Keratinocyte (primary cell): ENCODE data around the gene PPTC7. TPM values are rescaled to one million over a fixed set of nuclear protein-coding genes. Genes with fewer than 3 reads are reported as not detected.
"Not testable (repeated sequence)": the region's sequence is repeated elsewhere in the genome, so short reads cannot be mapped to it uniquely, and the experiment has no call there.

ENCODE experiments used
- DNase-seq: peaks from one replicate; pipeline ENCODE4 v3.0.0-alpha.2; 2011; ENCODE audit warnings: low read depth, missing footprints, low spot score
- FAIRE-seq: peaks from 2 replicates; lab custom pipeline; 2011; peaks lifted over from hg19 to GRCh38; lab: Jason Lieb, UNC
- H2AFZ ChIP-seq: 2 replicates; pipeline ENCODE4 v1.6.0; 2012; ENCODE audit warnings: low read length, control low read depth, inconsistent platforms; ENCODE audit not compliant: control insufficient read depth
- H3K27ac ChIP-seq: 2 replicates; pipeline ENCODE4 v1.5.1; 2011; ENCODE audit warnings: low read length; ENCODE audit not compliant: control insufficient read depth, insufficient read depth
- H3K27me3 ChIP-seq: 3 replicates; pipeline ENCODE4 v1.6.0; 2011; ENCODE audit warnings: low read length; ENCODE audit not compliant: control insufficient read depth, insufficient read depth; ENCODE audit errors: extremely low read depth
- H3K36me3 ChIP-seq, 2 experiments: 2 replicates in 1 of 2; 3 replicates in 1 of 2; pipeline ENCODE4 v1.5.1; 2011; ENCODE audit warnings: low read length in 2 of 2, mild to moderate bottlenecking in 1 of 2; ENCODE audit not compliant: control insufficient read depth in 2 of 2, insufficient read depth in 2 of 2; ENCODE audit errors: extremely low read depth in 1 of 2
- H3K4me1 ChIP-seq: 3 replicates; pipeline ENCODE4 v1.5.1; 2011; ENCODE audit warnings: low read length; ENCODE audit not compliant: control insufficient read depth, insufficient read depth; ENCODE audit errors: extremely low read depth
- H3K4me2 ChIP-seq: 3 replicates; pipeline ENCODE4 v1.6.0; 2011; ENCODE audit warnings: low read depth, low read length; ENCODE audit not compliant: control insufficient read depth, insufficient read depth; ENCODE audit errors: extremely low read depth
- H3K4me3 ChIP-seq, 3 experiments: fragments of 200-600 bp in 1 of 3; sonication (generic) in 1 of 3; 2 replicates in 2 of 3; 3 replicates in 1 of 3; pipeline ENCODE4 v1.5.1; 2011 to 2016; ENCODE audit warnings: low read length in 3 of 3, mild to moderate bottlenecking in 3 of 3, control low read depth in 2 of 3, inconsistent platforms in 1 of 3, low read depth in 1 of 3, mixed read lengths in 1 of 3, mixed run types in 1 of 3, moderate library complexity in 1 of 3; ENCODE audit not compliant: control insufficient read depth in 2 of 3, insufficient read depth in 2 of 3; ENCODE audit errors: extremely low read depth in 1 of 3
- H3K79me2 ChIP-seq: 2 replicates; pipeline ENCODE4 v1.6.0; 2012; ENCODE audit warnings: low read length; ENCODE audit not compliant: control insufficient read depth, insufficient read depth
- H3K9ac ChIP-seq: 3 replicates; pipeline ENCODE4 v1.6.0; 2011; ENCODE audit warnings: low read length; ENCODE audit not compliant: control insufficient read depth, insufficient read depth; ENCODE audit errors: extremely low read depth
- H3K9me1 ChIP-seq: 3 replicates; pipeline ENCODE4 v1.6.0; 2011; ENCODE audit warnings: low read length; ENCODE audit not compliant: control insufficient read depth, insufficient read depth; ENCODE audit errors: extremely low read depth
- H3K9me3 ChIP-seq: 2 replicates; pipeline ENCODE4 v1.5.1; 2012; ENCODE audit warnings: low read depth, low read length; ENCODE audit not compliant: control insufficient read depth
- H4K20me1 ChIP-seq: 3 replicates; pipeline ENCODE4 v1.6.0; 2011; ENCODE audit warnings: low read length; ENCODE audit not compliant: control insufficient read depth, insufficient read depth; ENCODE audit errors: extremely low read depth
- CTCF ChIP-seq, 3 experiments: IDR thresholded peaks in 1 of 3; conservative IDR thresholded peaks in 1 of 3; optimal IDR thresholded peaks in 1 of 3; 2 replicates in 2 of 3; 3 replicates in 1 of 3; pipeline versions ENCODE3 to v1.5.1; 2011; ENCODE audit warnings: low read length in 3 of 3, mild to moderate bottlenecking in 3 of 3, moderate library complexity in 2 of 3, control low read depth in 1 of 3, inconsistent platforms in 1 of 3; ENCODE audit not compliant: insufficient read depth in 2 of 3; ENCODE audit errors: extremely low read depth in 1 of 3
- EZH2 ChIP-seq: IDR thresholded peaks from one replicate; pipeline ENCODE4 v1.6.1; 2012; ENCODE audit warnings: inconsistent platforms, mild to moderate bottlenecking, low read length, moderate library complexity
- dilution Hi-C: fragments of 300-500 bp; cut with MboI; formaldehyde crosslinking; loops from one replicate; pipeline ENCODE4 v1.7.0; 2020; ENCODE audit warnings: low sequenced_read_pairs; ENCODE audit not compliant: extremely low pct_ligation_motif_present
- polyA plus RNA-seq, 5 experiments: library from polyadenylated mRNA; depleted of rRNA in 3 of 5; stranded (reverse) in 3 of 5; stranded (forward) in 1 of 5; unstranded in 1 of 5; fragments of >200 nt; gene quantifications; 1 replicate in 1 of 5; 2 replicates in 3 of 5; 3 replicates in 1 of 5; pipeline versions ENCODE4 v1.2.1 to v1.2.3, GENCODE V29; 2011 to 2012; ENCODE audit warnings: missing spikeins in 2 of 5, low read depth in 1 of 5, low replicate concordance in 1 of 5

The PPTC7 gene
- polyA plus RNA-seq, 1 donor (not counting 4 experiments of a cell fraction or from before 2014, with no cell fraction given): 35.9 TPM

GRCh38 chr12:110564471-110564991 is 18.6 kb downstream of the PPTC7 start:
- Histone ChIP-seq H2AFZ (no peak overlapping the region), H3K4me3 (no peak overlapping the region), H3K36me3 (peaks cover 0 to 5% of the 10 kb centered on the region in 2 experiments), H3K79me2 (peaks cover 86% of the 10 kb centered on the region), H3K9ac (no peak overlapping the region), H3K4me1 (peaks cover 48% of the 10 kb centered on the region), H3K27ac (peak overlapping the region; percentile 81), H4K20me1 (no peaks in the 10 kb centered on the region), H3K4me2 (no peak overlapping the region), H3K27me3 (no peaks in the 10 kb centered on the region), H3K9me1 (no peaks in the 10 kb centered on the region), H3K9me3 (no peaks in the 10 kb centered on the region)
- TF ChIP-seq CTCF (optimal IDR thresholded peaks at IDR 0.05 in 1 of 3, IDR thresholded peaks at IDR 0.05 in 1 of 3, conservative IDR thresholded peaks at IDR 0.05 in 1 of 3; ENCODE audit: extremely low read depth in 1 of 3, insufficient read depth in 2 of 3, low read length in 3 of 3) (no peak), EZH2 (no peak)
- DNase-seq (no peak), FAIRE-seq (no peak)
- dilution Hi-C loops: no loop called here

GRCh38 chr12:110563702-110564470 is 19.2 kb downstream of the PPTC7 start:
- no peak overlapping the region for H3K4me3 ChIP-seq
- H3K9me1 ChIP-seq: no peaks in the 10 kb centered on the region
- H3K27me3 ChIP-seq: no peaks in the 10 kb centered on the region
- H3K4me2 ChIP-seq: no peak overlapping the region
- peaks cover 45% of the 10 kb centered on the region for H3K4me1 ChIP-seq
- peaks cover 0 to 5% of the 10 kb centered on the region in 2 experiments for H3K36me3 ChIP-seq
- DNase-seq (no peak), FAIRE-seq (no peak)
- H2AFZ ChIP-seq: no peak overlapping the region
- peak overlapping the region; percentile 2 for H3K27ac ChIP-seq
- no peaks in the 10 kb centered on the region for H3K9me3 ChIP-seq
- no peaks in the 10 kb centered on the region for H4K20me1 ChIP-seq
- TF ChIP-seq CTCF (optimal IDR thresholded peaks at IDR 0.05 in 1 of 3, IDR thresholded peaks at IDR 0.05 in 1 of 3, conservative IDR thresholded peaks at IDR 0.05 in 1 of 3; ENCODE audit: extremely low read depth in 1 of 3, insufficient read depth in 2 of 3, low read length in 3 of 3): no peak
- H3K79me2 ChIP-seq: peaks cover 86% of the 10 kb centered on the region
- H3K9ac ChIP-seq: no peak overlapping the region
- dilution Hi-C loops: no loop called here

GRCh38 chr12:110562386-110562785 is 20.7 kb downstream of the PPTC7 start:
- H3K27me3 ChIP-seq, DNase-seq, H3K9me1 ChIP-seq, H3K4me2 ChIP-seq, H3K9me3 ChIP-seq, H3K36me3 ChIP-seq, H2AFZ ChIP-seq, H3K27ac ChIP-seq, dilution Hi-C loops, H3K9ac ChIP-seq, H4K20me1 ChIP-seq, FAIRE-seq, H3K4me3 ChIP-seq: not testable (repeated sequence)
- Histone ChIP-seq H3K4me1 (peaks cover 39% of the 10 kb centered on the region), H3K79me2 (peaks cover 87% of the 10 kb centered on the region)
